Measurements from ENCODE around the gene OGFOD3. TPM values are rescaled to one million over a fixed set of nuclear protein-coding genes. Genes with fewer than 3 reads are reported as not detected.

Gene OGFOD3
- polyA plus RNA-seq, 2 of the 4 experiments (the other 2 are of a cell fraction), result 15.2 to 19.8 TPM

- peaks cover 18% of the 10 kb centered on the region for H3K4me1 ChIP-seq
- DNase-seq (ENCODE audit: low read depth in 1 of 2, low spot score in 1 of 2), result no peak
- H3K4me3 ChIP-seq, result no peak overlapping the region
- POLR2A ChIA-PET, result no interaction called here
- CTCF ChIA-PET, result interaction anchor here (0.6 to 5.8 kb wide), 6 partner anchors 15 to 118 kb away, joined by 3 to 44 read pairs (median 4); no protein-coding TSS in a partner anchor
- TF ChIP-seq CBX2 (IDR thresholded peaks at IDR 0.05; ENCODE audit: borderline replicate concordance, low read depth) (no peak), JUN (IDR thresholded peaks at IDR 0.05) (no peak), CBX8 (IDR thresholded peaks at IDR 0.05) (no peak), ZFP36 (IDR thresholded peaks at IDR 0.05; ENCODE audit: borderline replicate concordance, partially characterized antibody) (no peak), MAX (IDR thresholded peaks at IDR 0.05) (no peak), HOXB5 (CRISPR knock-in tag; IDR thresholded peaks at IDR 0.05) (no peak), CTCF (IDR thresholded peaks at IDR 0.05) (no peak), RFX5 (IDR thresholded peaks at IDR 0.05) (no peak), EP300 (IDR thresholded peaks at IDR 0.05) (no peak), SREBF2 (IDR thresholded peaks at IDR 0.05) (no peak), ZSCAN20 (CRISPR knock-in tag; IDR thresholded peaks at IDR 0.05) (no peak), KDM1A (IDR thresholded peaks at IDR 0.05; ENCODE audit: low read depth) (no peak), ATOH8 (CRISPR knock-in tag; IDR thresholded peaks at IDR 0.05; ENCODE audit: low read depth) (no peak), TP53 (CRISPR knock-in tag; IDR thresholded peaks at IDR 0.05) (no peak), HMGXB4 (CRISPR knock-in tag; IDR thresholded peaks at IDR 0.05; ENCODE audit: borderline replicate concordance) (no peak), CHD4 (IDR thresholded peaks at IDR 0.05; ENCODE audit: borderline replicate concordance) (no peak), FOXS1 (CRISPR knock-in tag; IDR thresholded peaks at IDR 0.05) (no peak)
- FAIRE-seq, result no peak
- H3K9me3 ChIP-seq, result no peaks in the 10 kb centered on the region
- H3K27ac ChIP-seq, result no peak overlapping the region
- no peak overlapping the region for H3K4me2 ChIP-seq
- 70% methylated on average over 7 of the region's 7 CpGs for WGBS (ENCODE audit: missing lambda C conversion rate)
- ATAC-seq, result no peak
Observed at GRCh38 chr17:82354804-82355308, 63.5 kb downstream of the OGFOD3 start.

- ATAC-seq (no peak), FAIRE-seq (no peak), DNase-seq (ENCODE audit: low read depth in 1 of 2, low spot score in 1 of 2) (no peak)
- ChIA-PET POLR2A (no interaction called here), CTCF (interaction anchor here (0.9 to 5.8 kb wide), 8 partner anchors 9 to 117 kb away, joined by 4 to 52 read pairs (median 12); partner anchors contain the start of gene SECTM1)
- H3K9me3 ChIP-seq, result no peaks in the 10 kb centered on the region
- no peak overlapping the region for H3K4me2 ChIP-seq
- no peak overlapping the region for H3K4me3 ChIP-seq
- H3K27ac ChIP-seq, result no peak overlapping the region
- WGBS (ENCODE audit: missing lambda C conversion rate), result 60% methylated on average over 5 of the region's 8 CpGs
- H3K4me1 ChIP-seq, result peaks cover 17% of the 10 kb centered on the region; the same call in 1 of the 3 replicates
- no peak for TF ChIP-seq SREBF2 (IDR thresholded peaks at IDR 0.05)
- TF ChIP-seq HOXB5 (CRISPR knock-in tag; IDR thresholded peaks at IDR 0.05), result no peak
- TF ChIP-seq BHLHE40 (IDR thresholded peaks at IDR 0.05; ENCODE audit: low read depth, low read length), result no peak
- no peak for TF ChIP-seq JUN (IDR thresholded peaks at IDR 0.05)
- no peak for TF ChIP-seq RCOR1 (IDR thresholded peaks at IDR 0.05; ENCODE audit: low read depth, low read length)
Observed at GRCh38 chr17:82353484-82353883, 64.9 kb downstream of the OGFOD3 start.
